Measurements from ENCODE around the gene ANKRD52.

DNA sequence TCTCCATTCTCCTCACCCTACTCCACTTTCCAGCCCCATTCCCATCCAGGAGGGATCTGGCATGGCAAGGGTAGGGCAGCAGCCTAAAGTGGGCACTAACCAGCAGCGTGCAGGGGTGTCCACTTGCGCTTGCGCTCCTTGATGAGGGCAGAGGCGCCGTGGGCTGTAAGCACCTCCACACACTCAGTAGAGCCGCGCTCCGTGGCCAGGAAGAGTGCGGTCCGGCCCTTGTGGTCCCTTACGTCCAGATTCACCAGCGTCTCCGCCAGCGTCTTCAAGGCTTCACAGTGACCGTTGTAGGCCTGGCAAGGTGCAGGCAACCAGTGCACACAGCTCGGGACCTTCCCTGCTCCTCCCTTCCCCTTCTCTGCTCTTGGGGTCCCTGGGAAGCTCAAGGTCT, 10.3 kb downstream of the ANKRD52 start:
- TF ChIP-seq, protein P1, sequence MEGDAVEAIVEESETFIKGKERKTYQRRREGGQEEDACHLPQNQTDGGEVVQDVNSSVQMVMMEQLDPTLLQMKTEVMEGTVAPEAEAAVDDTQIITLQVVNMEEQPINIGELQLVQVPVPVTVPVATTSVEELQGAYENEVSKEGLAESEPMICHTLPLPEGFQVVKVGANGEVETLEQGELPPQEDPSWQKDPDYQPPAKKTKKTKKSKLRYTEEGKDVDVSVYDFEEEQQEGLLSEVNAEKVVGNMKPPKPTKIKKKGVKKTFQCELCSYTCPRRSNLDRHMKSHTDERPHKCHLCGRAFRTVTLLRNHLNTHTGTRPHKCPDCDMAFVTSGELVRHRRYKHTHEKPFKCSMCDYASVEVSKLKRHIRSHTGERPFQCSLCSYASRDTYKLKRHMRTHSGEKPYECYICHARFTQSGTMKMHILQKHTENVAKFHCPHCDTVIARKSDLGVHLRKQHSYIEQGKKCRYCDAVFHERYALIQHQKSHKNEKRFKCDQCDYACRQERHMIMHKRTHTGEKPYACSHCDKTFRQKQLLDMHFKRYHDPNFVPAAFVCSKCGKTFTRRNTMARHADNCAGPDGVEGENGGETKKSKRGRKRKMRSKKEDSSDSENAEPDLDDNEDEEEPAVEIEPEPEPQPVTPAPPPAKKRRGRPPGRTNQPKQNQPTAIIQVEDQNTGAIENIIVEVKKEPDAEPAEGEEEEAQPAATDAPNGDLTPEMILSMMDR (IDR thresholded peaks at IDR 0.05), result no peak
- no peak for TF ChIP-seq POLR2A (IDR thresholded peaks at IDR 0.05)
